ENCODE measurements around the gene TTC28.

The TTC28 gene

GRCh38 chr22:28048529-28048928 is 631.1 kb downstream of the TTC28 start:
- no peak for TF ChIP-seq USF1 (IDR thresholded peaks at IDR 0.05)
- TF ChIP-seq ZBTB7A (IDR thresholded peaks at IDR 0.05; ENCODE audit: low read depth) = no peak
- TF ChIP-seq CREB1 (IDR thresholded peaks at IDR 0.05; ENCODE audit: low read depth) = no peak
- no peak for TF ChIP-seq NFIC (IDR thresholded peaks at IDR 0.05)
- no peak for TF ChIP-seq FOXM1 (IDR thresholded peaks at IDR 0.05; ENCODE audit: borderline replicate concordance, low read depth)
- no peak for TF ChIP-seq TCF12 (IDR thresholded peaks at IDR 0.05; ENCODE audit: low read depth)
- TF ChIP-seq TAF1 (IDR thresholded peaks at IDR 0.05; ENCODE audit: low read depth) = no peak
- no peak for TF ChIP-seq TEAD4 (IDR thresholded peaks at IDR 0.05)
- TF ChIP-seq CEBPB (IDR thresholded peaks at IDR 0.05) = no peak
- no peak for TF ChIP-seq EGR1 (IDR thresholded peaks at IDR 0.05)
- no peak for TF ChIP-seq MAX (IDR thresholded peaks at IDR 0.05)
- TF ChIP-seq YY1 (IDR thresholded peaks at IDR 0.05; ENCODE audit: low read depth) = no peak
- TF ChIP-seq EP300 (IDR thresholded peaks at IDR 0.05; ENCODE audit: borderline replicate concordance) = no peak
- no peak for TF ChIP-seq RAD21 (IDR thresholded peaks at IDR 0.05; ENCODE audit: low read depth)
- no peak for TF ChIP-seq REST (IDR thresholded peaks at IDR 0.05; ENCODE audit: low read depth)

- no peak for TF ChIP-seq CEBPB (IDR thresholded peaks at IDR 0.05)
- TF ChIP-seq TCF12 (IDR thresholded peaks at IDR 0.05; ENCODE audit: low read depth) = no peak
- no peak for TF ChIP-seq NFIC (IDR thresholded peaks at IDR 0.05)
- no peak for TF ChIP-seq TAF1 (IDR thresholded peaks at IDR 0.05; ENCODE audit: low read depth)
- no peak for TF ChIP-seq REST (IDR thresholded peaks at IDR 0.05; ENCODE audit: low read depth)
- TF ChIP-seq YY1 (IDR thresholded peaks at IDR 0.05; ENCODE audit: low read depth) = no peak
- no peak for TF ChIP-seq MAX (IDR thresholded peaks at IDR 0.05)
These were observed 631.9 kb downstream of the TTC28 start for GRCh38 chr22:28047740-28048139.

- TF ChIP-seq NFIC (IDR thresholded peaks at IDR 0.05) (no peak), CEBPB (IDR thresholded peaks at IDR 0.05) (no peak), USF1 (IDR thresholded peaks at IDR 0.05) (no peak), MAX (IDR thresholded peaks at IDR 0.05) (no peak)
These were observed 633.5 kb downstream of the TTC28 start for GRCh38 chr22:28046100-28046499.

GRCh38 chr22:28044546-28045173 is 635.0 kb downstream of the TTC28 start:
- TF ChIP-seq EP300 (IDR thresholded peaks at IDR 0.05; ENCODE audit: borderline replicate concordance) = no peak
- TF ChIP-seq CREB1 (IDR thresholded peaks at IDR 0.05; ENCODE audit: low read depth) = no peak
- no peak for TF ChIP-seq FOXM1 (IDR thresholded peaks at IDR 0.05; ENCODE audit: borderline replicate concordance, low read depth)
- TF ChIP-seq MAX (IDR thresholded peaks at IDR 0.05) = no peak
- TF ChIP-seq RAD21 (IDR thresholded peaks at IDR 0.05; ENCODE audit: low read depth) = no peak
- no peak for TF ChIP-seq CEBPB (IDR thresholded peaks at IDR 0.05)
- TF ChIP-seq TAF1 (IDR thresholded peaks at IDR 0.05; ENCODE audit: low read depth) = no peak
- no peak for TF ChIP-seq NFIC (IDR thresholded peaks at IDR 0.05)
- TF ChIP-seq EGR1 (IDR thresholded peaks at IDR 0.05) = no peak
- no peak for TF ChIP-seq YY1 (IDR thresholded peaks at IDR 0.05; ENCODE audit: low read depth)
- no peak for TF ChIP-seq REST (IDR thresholded peaks at IDR 0.05; ENCODE audit: low read depth)
- no peak for TF ChIP-seq TCF12 (IDR thresholded peaks at IDR 0.05; ENCODE audit: low read depth)
